ENCODE data around the gene TMEM116.

The TMEM116 gene

DNA sequence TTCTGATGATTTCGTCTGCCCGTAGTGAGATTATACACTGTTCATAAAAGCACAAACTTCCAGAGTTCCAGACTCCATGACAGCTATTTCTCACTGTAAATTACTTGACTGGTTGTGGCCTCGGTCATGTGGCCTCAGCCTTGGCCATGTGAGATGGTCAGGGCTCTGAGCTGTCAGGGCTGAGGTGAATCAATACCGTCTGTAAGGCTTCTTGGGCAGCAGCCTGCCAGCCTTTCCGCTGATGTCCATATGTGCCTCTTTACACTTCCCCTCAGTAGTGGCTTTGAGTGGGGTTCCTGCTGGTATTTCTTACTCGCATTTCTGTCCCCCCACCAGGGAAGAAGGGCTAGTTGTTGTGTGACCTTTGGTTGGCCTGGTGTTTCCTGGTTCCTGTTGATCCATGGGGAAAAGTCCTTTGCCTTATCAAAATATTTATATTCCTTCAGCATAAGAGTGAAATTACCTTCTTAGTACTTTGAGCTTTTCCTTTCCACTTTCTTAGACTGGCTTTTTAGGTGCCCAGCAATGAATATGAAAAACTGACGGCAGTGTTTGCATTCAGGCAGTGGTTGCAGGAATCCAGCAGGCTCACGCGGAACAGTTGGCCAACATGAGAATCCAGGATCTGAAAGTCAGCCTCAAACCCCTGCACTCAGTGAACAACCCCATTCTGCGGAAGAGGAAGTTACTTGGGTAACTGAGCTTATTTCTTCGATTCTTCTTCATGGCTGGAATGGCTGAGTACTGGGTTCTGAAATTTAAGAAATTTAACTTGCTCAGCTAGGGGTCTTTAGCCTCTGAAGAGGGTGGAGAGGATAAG lies 124.8 kb downstream of the TMEM116 start:
- no peak for DNase-seq

- no peak for DNase-seq
These were observed 126.1 kb downstream of the TMEM116 start for GRCh38 chr12:111886662-111887545.

DNA sequence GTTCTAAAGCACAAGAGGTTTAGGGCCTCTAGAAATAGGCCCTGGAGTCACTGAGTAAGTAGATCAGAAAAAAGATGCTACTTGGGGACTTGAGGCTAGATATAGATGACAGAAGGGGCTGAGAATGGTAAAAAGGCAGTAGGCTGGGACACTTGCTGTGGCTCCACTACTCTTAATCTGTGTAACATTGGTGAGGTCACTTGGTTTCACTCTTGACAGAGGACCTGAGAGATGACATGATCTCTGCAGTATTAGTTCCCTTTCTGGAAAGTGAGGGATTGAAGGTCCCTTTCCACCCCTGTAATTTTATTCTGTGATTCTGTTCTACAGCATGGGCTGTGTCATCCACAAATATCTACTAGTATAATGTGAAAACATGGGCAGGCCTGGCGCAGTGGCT lies 131.2 kb downstream of the TMEM116 start:
- no peak for DNase-seq

Measured in activated naive CD4-positive, alpha-beta T cell treated with anti-CD3 and anti-CD28 coated beads, Interleukin-2, amount 50 U/mL, for 16 hours (primary cell).